Activated CD8-positive, alpha-beta memory T cell treated with anti-CD3 and anti-CD28 coated beads for 36 hours (primary cell): ENCODE data around the gene TMA16. TPM values are rescaled to one million over a fixed set of nuclear protein-coding genes. Genes with fewer than 3 reads are reported as not detected.
"Not testable (repeated sequence)": the region's sequence is repeated elsewhere in the genome, so short reads cannot be mapped to it uniquely, and the experiment has no call there.

ENCODE experiments used
- CTCF ChIA-PET: fragments of 350-600 bp; sonication (Branson Sonifier 250); formaldehyde crosslinking; loops from one replicate; lab custom pipeline; 2021; ENCODE audit warnings: antibody characterized with exemption; lab: Charles Lee
- POLR2A ChIA-PET: fragments of 350-600 bp; sonication (Branson Sonifier 250); formaldehyde crosslinking; loops from one replicate; lab custom pipeline; 2021; ENCODE audit warnings: antibody characterized with exemption; lab: Charles Lee
- total RNA-seq, 2 experiments: library from RNA; stranded (reverse); gene quantifications; one replicate each; pipeline ENCODE4 v1.2.3, GENCODE V29; 2021

TMA16 gene
- total RNA-seq, 2 experiments from 2014 or later: 48.1 to 51.0 TPM

GRCh38 chr4:163493643-163494359 lies 689 bp upstream of the TMA16 start:
- CTCF ChIA-PET: interaction anchor here (1.0 to 1.6 kb wide), 7 partner anchors 8 to 56 kb away, joined by 3 to 10 read pairs (median 4); no protein-coding TSS in a partner anchor
- POLR2A ChIA-PET: interaction anchor here (0.6 to 2.1 kb wide), 7 partner anchors 8 to 1833 kb away, joined by 3 to 14 read pairs (median 4); partner anchors contain the start of gene MSMO1

GRCh38 chr4:163495900-163496299 lies 1.4 kb downstream of the TMA16 start:
- ChIA-PET CTCF (no interaction called here), POLR2A (no interaction called here)

GRCh38 chr4:163500586-163500985 lies 6.1 kb downstream of the TMA16 start:
- ChIA-PET POLR2A (no interaction called here), CTCF (no interaction called here)

GRCh38 chr4:163505374-163505773 lies 10.9 kb downstream of the TMA16 start:
- CTCF ChIA-PET: no interaction called here

GRCh38 chr4:163515198-163515597 lies 20.7 kb downstream of the TMA16 start:
- POLR2A ChIA-PET: no interaction called here
- CTCF ChIA-PET: no interaction called here

More at GRCh38 chr4:163505374-163505773, 10.9 kb downstream of the TMA16 start:
- POLR2A ChIA-PET: no interaction called here

GRCh38 chr4:163523791-163524365 lies 29.4 kb downstream of the TMA16 start:
- ChIA-PET POLR2A (no interaction called here), CTCF (no interaction called here)

- CTCF ChIA-PET: no interaction called here
- POLR2A ChIA-PET: no interaction called here
Measured at GRCh38 chr4:163525982-163526381, 31.5 kb downstream of the TMA16 start.

GRCh38 chr4:163527172-163527571 lies 32.7 kb downstream of the TMA16 start:
- CTCF ChIA-PET: no interaction called here
- POLR2A ChIA-PET: no interaction called here

GRCh38 chr4:163528653-163529052 lies 34.2 kb downstream of the TMA16 start:
- CTCF ChIA-PET: no interaction called here
- POLR2A ChIA-PET: no interaction called here

GRCh38 chr4:163534056-163534455 lies 39.6 kb downstream of the TMA16 start:
- ChIA-PET CTCF (no interaction called here), POLR2A (no interaction called here)

- CTCF ChIA-PET: interaction anchor here (0.7 kb wide), 1 partner anchor 392 kb away, joined by 3 read pairs; no protein-coding TSS in a partner anchor
Measured at GRCh38 chr4:163535657-163536056, 41.2 kb downstream of the TMA16 start.

GRCh38 chr4:163536091-163536490 lies 41.6 kb downstream of the TMA16 start:
- ChIA-PET POLR2A (interaction anchor here (0.6 kb wide), 1 partner anchor 14 kb away, joined by 5 read pairs; no protein-coding TSS in a partner anchor), CTCF (no interaction called here)

More at GRCh38 chr4:163535657-163536056, 41.2 kb downstream of the TMA16 start:
- POLR2A ChIA-PET: interaction anchor here (0.6 kb wide), 1 partner anchor 15 kb away, joined by 5 read pairs; no protein-coding TSS in a partner anchor

GRCh38 chr4:163537114-163537513 lies 42.6 kb downstream of the TMA16 start:
- CTCF ChIA-PET: no interaction called here
- POLR2A ChIA-PET: no interaction called here

GRCh38 chr4:163538820-163539219 lies 44.3 kb downstream of the TMA16 start:
- CTCF ChIA-PET: interaction anchor here (0.7 to 1.5 kb wide), 2 partner anchors 11 to 44 kb away, joined by 3 to 4 read pairs; partner anchors contain the start of gene TMA16
- POLR2A ChIA-PET: not testable (repeated sequence)

- CTCF ChIA-PET: interaction anchor here (1.0 kb wide), 1 partner anchor 53 kb away, joined by 3 read pairs; no protein-coding TSS in a partner anchor
- POLR2A ChIA-PET: no interaction called here
Measured at GRCh38 chr4:163540448-163540847, 46.0 kb downstream of the TMA16 start.

GRCh38 chr4:163540977-163541376 lies 46.5 kb downstream of the TMA16 start:
- ChIA-PET CTCF (interaction anchor here (1.0 kb wide), 1 partner anchor 54 kb away, joined by 3 read pairs; no protein-coding TSS in a partner anchor), POLR2A (no interaction called here)

- ChIA-PET CTCF (interaction anchor here (0.5 kb wide), 1 partner anchor 1022 kb away, joined by 3 read pairs; no protein-coding TSS in a partner anchor), POLR2A (no interaction called here)
Measured at GRCh38 chr4:163542275-163542674, 47.8 kb downstream of the TMA16 start.

- POLR2A ChIA-PET: no interaction called here
- CTCF ChIA-PET: no interaction called here
Measured at GRCh38 chr4:163544407-163545038, 50.0 kb downstream of the TMA16 start.

- ChIA-PET POLR2A (interaction anchor here (2.2 kb wide), 1 partner anchor 55 kb away, joined by 14 read pairs; the partner anchor contains the start of gene TMA16), CTCF (interaction anchor here (0.7 to 3.0 kb wide), 6 partner anchors 54 to 1541 kb away, joined by 3 to 10 read pairs (median 4); partner anchors contain the start of gene TMA16)
Measured at GRCh38 chr4:163548481-163549243, 54.2 kb downstream of the TMA16 start.
